Neural progenitor cell (in vitro differentiated cells): Measurements from ENCODE around the gene NRM.

Experiments
- EZH2 ChIP-seq: fragments of 200-600 bp; sonication (generic); IDR thresholded peaks from 2 replicates; pipeline ENCODE4 v1.6.1; 2017; ENCODE audit warnings: antibody characterized with exemption, mild to moderate bottlenecking, moderate library complexity
- EZH2phosphoT487 ChIP-seq: fragments of 200-600 bp; sonication (generic); IDR thresholded peaks from 2 replicates; pipeline ENCODE4 v1.6.1; 2017; ENCODE audit warnings: antibody characterized with exemption
- TF ChIP-seq, protein P1 (sequence below): fragments of 200-600 bp; sonication (generic); IDR thresholded peaks from 2 replicates; pipeline ENCODE4 v1.5.1; 2017; ENCODE audit warnings: antibody characterized with exemption, mild to moderate bottlenecking

DNA sequence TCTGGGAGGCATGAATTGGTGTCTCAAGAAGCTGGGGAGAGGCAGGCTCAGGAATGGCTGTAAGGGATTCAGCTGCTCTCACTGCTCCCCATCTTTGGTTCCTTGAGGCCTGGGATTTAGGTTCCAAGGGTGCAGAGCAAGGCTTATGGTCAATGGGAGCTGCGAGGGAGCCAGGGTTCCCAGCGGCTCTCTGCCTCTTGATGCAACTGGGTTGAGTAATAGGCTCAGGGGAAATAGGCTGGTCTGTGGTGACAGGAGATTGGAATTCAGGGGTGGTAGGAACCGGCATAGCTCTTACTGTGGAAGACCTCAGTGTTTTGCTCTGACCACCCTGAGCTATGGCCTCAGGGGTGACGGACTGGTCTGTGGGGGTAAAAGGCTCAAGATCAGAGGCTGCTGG is 13.0 kb upstream of the NRM start:
- TF ChIP-seq, protein P1, sequence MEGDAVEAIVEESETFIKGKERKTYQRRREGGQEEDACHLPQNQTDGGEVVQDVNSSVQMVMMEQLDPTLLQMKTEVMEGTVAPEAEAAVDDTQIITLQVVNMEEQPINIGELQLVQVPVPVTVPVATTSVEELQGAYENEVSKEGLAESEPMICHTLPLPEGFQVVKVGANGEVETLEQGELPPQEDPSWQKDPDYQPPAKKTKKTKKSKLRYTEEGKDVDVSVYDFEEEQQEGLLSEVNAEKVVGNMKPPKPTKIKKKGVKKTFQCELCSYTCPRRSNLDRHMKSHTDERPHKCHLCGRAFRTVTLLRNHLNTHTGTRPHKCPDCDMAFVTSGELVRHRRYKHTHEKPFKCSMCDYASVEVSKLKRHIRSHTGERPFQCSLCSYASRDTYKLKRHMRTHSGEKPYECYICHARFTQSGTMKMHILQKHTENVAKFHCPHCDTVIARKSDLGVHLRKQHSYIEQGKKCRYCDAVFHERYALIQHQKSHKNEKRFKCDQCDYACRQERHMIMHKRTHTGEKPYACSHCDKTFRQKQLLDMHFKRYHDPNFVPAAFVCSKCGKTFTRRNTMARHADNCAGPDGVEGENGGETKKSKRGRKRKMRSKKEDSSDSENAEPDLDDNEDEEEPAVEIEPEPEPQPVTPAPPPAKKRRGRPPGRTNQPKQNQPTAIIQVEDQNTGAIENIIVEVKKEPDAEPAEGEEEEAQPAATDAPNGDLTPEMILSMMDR, result no peak
- TF ChIP-seq EZH2 (no peak), EZH2phosphoT487 (no peak)
